GM21723 (cell line): Measurements from ENCODE around the gene BABAM2.
"Not testable (repeated sequence)": the region's sequence is repeated elsewhere in the genome, so short reads cannot be mapped to it uniquely, and the experiment has no call there.

Source experiments
- ATAC-seq: cut with Tn5 transposase; IDR thresholded peaks from one replicate; pipeline ENCODE4 v1.9.1; 2021; ENCODE audit warnings: mild to moderate bottlenecking, moderate library complexity; ENCODE audit not compliant: unreplicated experiment

Gene BABAM2

GRCh38 chr2:28228434-28228995 lies 338.0 kb downstream of the BABAM2 start:
- no peak for ATAC-seq

GRCh38 chr2:28231110-28231631 lies 340.6 kb downstream of the BABAM2 start:
- no peak for ATAC-seq

- ATAC-seq: no peak
Observed at GRCh38 chr2:28232295-28232694, 341.8 kb downstream of the BABAM2 start.

- no peak for ATAC-seq
Observed at GRCh38 chr2:28233164-28233676, 342.7 kb downstream of the BABAM2 start.

DNA sequence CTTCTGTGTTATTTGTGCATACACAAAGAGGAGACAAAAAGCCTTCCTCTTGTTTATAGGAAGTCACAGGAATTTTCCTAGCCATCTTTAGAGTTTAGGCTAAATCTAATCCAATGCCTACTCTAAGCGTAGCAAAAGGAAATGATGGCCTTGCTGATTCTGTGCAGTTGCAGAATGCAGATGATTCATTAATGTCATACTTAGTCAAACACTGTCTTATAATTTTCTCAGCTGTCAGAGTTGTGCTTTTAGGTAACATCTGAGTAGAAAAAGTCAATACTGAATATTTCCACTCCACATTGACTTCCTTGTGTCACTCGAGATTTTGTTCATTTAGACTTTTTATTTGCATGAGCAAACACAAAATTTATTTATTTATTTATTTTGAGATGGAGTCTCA lies 344.3 kb downstream of the BABAM2 start:
- no peak for ATAC-seq

DNA sequence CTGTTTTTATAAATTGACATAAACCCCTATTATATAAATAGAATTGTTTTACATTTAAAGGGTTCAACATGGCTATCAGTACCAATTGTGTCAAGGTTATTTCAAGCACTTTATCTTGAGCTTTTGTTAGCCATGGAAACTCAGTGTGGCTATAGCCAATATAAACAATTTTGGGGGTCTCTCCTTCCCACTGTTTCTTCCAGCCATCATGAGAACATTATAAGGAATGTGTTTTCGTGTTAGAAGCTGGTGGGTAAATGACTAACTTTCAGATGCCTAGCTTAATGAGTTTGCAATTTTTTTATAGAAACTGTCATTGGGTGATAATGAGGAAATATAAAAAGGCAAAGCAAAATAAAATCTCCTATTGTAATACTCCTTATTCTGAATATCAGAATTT lies 348.7 kb downstream of the BABAM2 start:
- no peak for ATAC-seq

- ATAC-seq: no peak
Observed at GRCh38 chr2:28240937-28241336, 350.4 kb downstream of the BABAM2 start.

DNA sequence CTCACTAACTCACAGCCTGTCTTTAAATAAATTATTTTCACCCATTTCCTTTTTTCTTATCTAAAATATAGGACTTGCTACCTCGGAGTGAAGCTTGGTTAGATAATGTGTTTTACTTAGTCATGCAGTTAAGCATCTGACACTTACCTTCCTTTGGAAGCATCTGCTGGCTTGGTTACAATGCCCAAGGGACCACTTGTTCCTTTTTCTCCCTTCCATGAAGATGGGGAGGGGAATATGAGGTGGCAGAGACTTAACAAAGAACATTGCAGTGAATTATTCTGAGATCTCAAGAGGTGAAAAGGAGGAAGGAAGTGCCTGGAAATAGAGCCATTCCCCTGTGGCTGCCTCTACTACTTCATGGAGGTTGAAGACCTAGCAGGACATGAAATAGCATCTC lies 356.8 kb downstream of the BABAM2 start:
- no peak for ATAC-seq

- ATAC-seq: no peak
Observed at GRCh38 chr2:28247734-28248133, 357.2 kb downstream of the BABAM2 start.

GRCh38 chr2:28248511-28248910 lies 358.0 kb downstream of the BABAM2 start:
- no peak for ATAC-seq

DNA sequence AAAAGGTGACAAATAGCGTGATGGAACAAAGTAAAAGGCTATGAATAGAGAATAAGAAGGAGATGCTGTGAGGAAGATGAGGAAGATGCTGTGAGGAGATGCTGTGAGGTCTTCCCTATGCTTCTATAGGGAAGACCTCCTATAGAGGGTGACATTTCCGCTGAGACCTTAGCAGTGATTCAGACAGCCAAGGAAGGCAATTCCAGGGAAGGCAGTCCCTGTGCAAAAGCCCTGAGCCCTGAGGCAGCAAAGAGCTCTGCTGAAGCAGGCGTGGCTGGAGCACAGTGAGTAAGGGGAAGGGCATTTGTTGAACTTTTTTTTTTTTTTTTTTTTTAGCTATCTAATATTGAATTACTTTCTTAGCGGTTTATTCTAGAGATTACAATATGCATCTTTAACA lies 359.5 kb downstream of the BABAM2 start:
- no peak for ATAC-seq

- ATAC-seq: no peak
Observed at GRCh38 chr2:28251337-28251736, 360.8 kb downstream of the BABAM2 start.

- peak; percentile 89 for ATAC-seq
Observed at GRCh38 chr2:28252311-28252710, 361.8 kb downstream of the BABAM2 start.

- no peak for ATAC-seq
Observed at GRCh38 chr2:28253543-28253942, 363.0 kb downstream of the BABAM2 start.

DNA sequence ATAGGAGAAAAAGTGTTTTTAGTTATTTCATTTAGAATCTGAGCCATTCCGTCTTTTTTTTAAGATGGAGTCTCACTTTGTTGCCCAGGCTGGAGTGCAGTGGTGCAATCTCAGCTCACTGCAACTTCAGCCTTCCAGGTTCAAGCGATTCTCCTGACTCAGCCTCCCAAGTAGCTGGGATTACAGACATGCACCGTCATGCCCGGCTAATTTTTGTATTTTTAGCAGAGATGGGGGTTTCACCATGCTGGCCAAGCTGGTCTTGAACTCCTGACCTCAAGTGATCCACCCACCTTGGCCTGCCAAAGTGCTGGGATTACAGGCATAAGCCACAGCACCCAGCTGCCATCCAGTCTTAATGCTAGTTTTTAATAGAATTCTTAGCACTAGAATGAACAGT lies 364.7 kb downstream of the BABAM2 start:
- not testable (repeated sequence) for ATAC-seq

- ATAC-seq: no peak
Observed at GRCh38 chr2:28257182-28257581, 366.7 kb downstream of the BABAM2 start.

DNA sequence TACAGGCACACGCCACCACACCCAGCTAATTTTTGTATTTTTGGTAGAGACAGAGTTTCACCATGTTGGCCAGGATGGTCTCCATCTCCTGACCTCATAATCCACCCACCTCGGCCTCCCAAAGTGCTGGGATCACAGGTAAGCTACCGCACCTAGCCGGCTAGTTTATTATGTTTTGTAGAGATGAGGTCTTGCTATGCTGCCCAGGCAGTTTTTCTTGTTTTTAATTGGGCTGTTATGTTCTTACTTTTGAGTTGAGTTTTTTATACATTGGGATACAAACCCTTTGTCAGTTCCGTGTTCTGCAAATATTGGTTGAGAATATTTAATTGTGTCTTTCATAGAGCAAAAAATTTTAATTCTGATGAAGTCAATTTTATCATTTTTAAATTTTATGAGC lies 368.7 kb downstream of the BABAM2 start:
- ATAC-seq: not testable (repeated sequence)

GRCh38 chr2:28263690-28264089 lies 373.2 kb downstream of the BABAM2 start:
- no peak for ATAC-seq

DNA sequence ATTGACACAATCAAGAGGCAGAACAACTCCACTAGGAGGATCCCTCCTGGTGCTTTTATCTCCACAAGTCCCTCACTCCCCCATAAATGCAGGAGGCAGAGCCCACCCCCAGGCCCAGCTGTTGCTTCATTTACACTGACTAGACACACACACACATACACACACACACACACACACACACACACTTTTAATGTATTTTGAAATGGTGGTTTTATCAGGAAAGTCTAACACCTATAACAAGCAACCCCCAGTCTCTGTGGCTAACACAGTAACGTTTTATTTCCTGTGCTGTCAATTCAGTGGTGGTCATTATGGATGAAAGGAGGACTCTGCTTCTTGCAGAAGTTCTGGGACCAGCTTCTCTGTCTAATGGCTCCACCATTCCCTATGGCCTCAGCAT lies 376.8 kb downstream of the BABAM2 start:
- ATAC-seq: no peak

GRCh38 chr2:28268386-28268785 lies 377.9 kb downstream of the BABAM2 start:
- ATAC-seq: no peak

DNA sequence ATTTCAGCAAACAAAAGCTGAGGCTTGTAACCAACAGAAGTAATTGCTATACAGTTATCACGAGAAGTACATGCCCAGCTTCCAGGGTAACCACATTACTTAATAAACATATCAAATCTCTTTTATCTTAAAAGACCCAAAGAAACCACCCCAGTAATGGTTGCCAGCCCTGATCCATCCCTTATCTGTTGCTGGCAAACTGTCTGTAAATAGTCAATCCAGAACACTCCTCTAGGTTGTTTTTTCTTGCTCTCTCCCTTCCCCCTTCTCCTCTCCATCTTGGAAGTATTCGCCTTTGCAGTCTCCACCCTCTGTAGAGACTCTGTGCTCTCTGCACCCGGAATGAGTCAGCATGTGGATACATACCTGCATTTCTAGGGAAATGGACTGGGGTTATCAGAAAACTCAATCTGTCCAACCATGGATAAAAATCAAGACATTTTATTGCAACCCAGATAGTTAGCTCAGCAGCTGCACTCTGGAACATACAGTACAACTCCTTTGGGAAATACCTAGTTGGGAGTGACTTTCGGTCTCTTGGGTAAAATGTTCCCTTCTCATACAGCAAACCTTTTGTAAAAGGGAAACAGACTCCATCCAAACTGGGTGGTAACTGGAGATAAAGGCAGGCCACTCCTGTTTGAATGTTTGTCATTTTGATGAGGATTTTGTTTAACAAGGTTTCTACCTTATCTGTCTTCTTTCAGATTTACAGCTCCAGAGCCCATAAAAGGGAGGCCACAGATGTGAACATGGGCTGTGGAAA lies 378.7 kb downstream of the BABAM2 start:
- ATAC-seq: no peak

- ATAC-seq: no peak
Observed at GRCh38 chr2:28270456-28271152, 380.1 kb downstream of the BABAM2 start.
